Neural progenitor cell (in vitro differentiated cells): Measurements from ENCODE around the gene KRT35. TPM values are rescaled to one million over a fixed set of nuclear protein-coding genes. Genes with fewer than 3 reads are reported as not detected.
A peak's percentile ranks its signal among the peaks of the same experiment; 100 is the strongest.

Source experiments
- DNase-seq: peaks from one replicate; pipeline ENCODE4 v3.0.0-alpha.2; 2016; ENCODE audit warnings: low spot score
- H2AFZ ChIP-seq: fragments of 200-600 bp; sonication (generic); replicated peaks from 2 replicates; pipeline ENCODE4 v1.6.1; 2016; ENCODE audit warnings: antibody characterized with exemption
- H3F3A ChIP-seq: fragments of 200-600 bp; sonication (generic); 2 replicates; pipeline ENCODE4 v1.6.1; 2016; ENCODE audit warnings: antibody characterized with exemption, low read depth
- H3K27ac ChIP-seq: fragments of 200-600 bp; sonication (generic); 2 replicates; pipeline ENCODE4 v1.5.1; 2016; ENCODE audit warnings: mild to moderate bottlenecking
- H3K27me3 ChIP-seq: fragments of 200-600 bp; sonication (generic); 2 replicates; pipeline ENCODE4 v1.6.1; 2016; ENCODE audit warnings: mild to moderate bottlenecking, moderate library complexity
- H3K36me3 ChIP-seq: fragments of 200-600 bp; sonication (generic); 2 replicates; pipeline ENCODE4 v1.5.1; 2016
- H3K4me1 ChIP-seq: fragments of 200-600 bp; sonication (generic); 2 replicates; pipeline ENCODE4 v1.6.1; 2016; ENCODE audit warnings: mixed run types
- H3K4me2 ChIP-seq: fragments of 200-600 bp; sonication (generic); 2 replicates; pipeline ENCODE4 v1.6.1; 2016
- H3K4me3 ChIP-seq: fragments of 200-600 bp; sonication (generic); 2 replicates; pipeline ENCODE4 v1.5.1; 2016
- H3K79me2 ChIP-seq: fragments of 200-600 bp; sonication (generic); 2 replicates; pipeline ENCODE4 v1.6.1; 2016; ENCODE audit warnings: low read depth
- H3K9ac ChIP-seq: fragments of 200-600 bp; sonication (generic); 2 replicates; pipeline ENCODE4 v1.6.1; 2016
- H3K9me3 ChIP-seq: fragments of 200-600 bp; sonication (generic); 2 replicates; pipeline ENCODE4 v1.5.1; 2016; ENCODE audit warnings: low read depth
- H4K20me1 ChIP-seq: fragments of 200-600 bp; sonication (generic); 2 replicates; pipeline ENCODE4 v1.6.1; 2016; ENCODE audit warnings: low read depth
- H3K27ac Mint-ChIP-seq: 3 replicates; pipeline ENCODE4 v1.8.0; 2021; ENCODE audit warnings: mixed read lengths
- H3K27me3 Mint-ChIP-seq: 2 replicates; pipeline ENCODE4 v1.8.0; 2022; ENCODE audit warnings: low read depth, mild to moderate bottlenecking, inconsistent platforms, moderate library complexity, mixed read lengths; ENCODE audit not compliant: insufficient read depth
- H3K36me3 Mint-ChIP-seq: 3 replicates; pipeline ENCODE4 v1.8.0; 2021; ENCODE audit warnings: mixed read lengths
- H3K4me1 Mint-ChIP-seq: 3 replicates; pipeline ENCODE4 v1.8.0; 2021; ENCODE audit warnings: mixed read lengths
- H3K4me3 Mint-ChIP-seq: 3 replicates; pipeline ENCODE4 v1.8.0; 2021; ENCODE audit warnings: mild to moderate bottlenecking, moderate library complexity, mixed read lengths
- H3K9me3 Mint-ChIP-seq: 3 replicates; pipeline ENCODE4 v1.8.0; 2020; ENCODE audit warnings: mixed read lengths
- CTCF ChIP-seq: fragments of 200-600 bp; sonication (generic); IDR thresholded peaks from 2 replicates; pipeline ENCODE4 v1.5.1; 2017; ENCODE audit warnings: antibody characterized with exemption, mild to moderate bottlenecking
- EZH2 ChIP-seq: fragments of 200-600 bp; sonication (generic); IDR thresholded peaks from 2 replicates; pipeline ENCODE4 v1.6.1; 2017; ENCODE audit warnings: antibody characterized with exemption, mild to moderate bottlenecking, moderate library complexity
- EZH2phosphoT487 ChIP-seq: fragments of 200-600 bp; sonication (generic); IDR thresholded peaks from 2 replicates; pipeline ENCODE4 v1.6.1; 2017; ENCODE audit warnings: antibody characterized with exemption
- total RNA-seq: library from RNA; depleted of rRNA; stranded (reverse); fragments of >200 nt; gene quantifications from 2 replicates; pipeline ENCODE4 v1.2.3, GENCODE V29; 2015; ENCODE audit warnings: low replicate concordance

KRT35 gene
- total RNA-seq, 1 donor from 2014 or later = not detected

DNA sequence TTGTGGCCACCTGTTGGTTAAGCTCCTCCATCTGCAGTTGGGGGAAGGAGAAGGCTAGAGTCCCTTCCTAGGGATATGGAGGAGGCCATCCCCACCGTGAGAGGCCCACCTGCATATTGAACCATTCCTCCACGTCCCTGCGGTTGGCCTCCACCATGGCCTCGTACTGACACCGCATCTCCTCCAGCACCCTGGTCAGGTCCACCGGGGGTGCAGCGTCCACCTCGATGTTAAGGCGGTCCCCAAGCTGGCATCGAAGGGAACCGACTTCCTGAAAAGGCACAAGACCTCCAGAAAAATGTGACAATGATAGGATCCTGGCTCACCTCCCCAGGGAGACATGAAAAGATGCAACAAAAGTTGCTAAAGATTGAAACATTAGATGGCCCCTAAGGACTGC is 16.8 kb downstream of the KRT35 start:
- Mint-ChIP-seq H3K27me3 (no peaks in the 10 kb centered on the region), H3K27ac (peak overlapping the region; percentile 25), H3K4me3 (no peak overlapping the region), H3K9me3 (no peaks in the 10 kb centered on the region), H3K4me1 (no peaks in the 10 kb centered on the region), H3K36me3 (no peaks in the 10 kb centered on the region)
- no peaks in the 10 kb centered on the region for H3K27me3 ChIP-seq
- no peaks in the 10 kb centered on the region for H3K36me3 ChIP-seq
- TF ChIP-seq EZH2 (no peak), EZH2phosphoT487 (no peak), CTCF (no peak)
- no peak overlapping the region for H2AFZ ChIP-seq
- no peak overlapping the region for H3K9ac ChIP-seq
- no peaks in the 10 kb centered on the region for H3K4me1 ChIP-seq
- no peaks in the 10 kb centered on the region for H3K9me3 ChIP-seq
- no peaks in the 10 kb centered on the region for H3K79me2 ChIP-seq
- H3K4me2 ChIP-seq = no peak overlapping the region
- H3K4me3 ChIP-seq = no peak overlapping the region
- no peaks in the 10 kb centered on the region for H4K20me1 ChIP-seq
- H3K27ac ChIP-seq = no peak overlapping the region
- no peaks in the 10 kb centered on the region for H3F3A ChIP-seq
- no peak for DNase-seq

- no peaks in the 10 kb centered on the region for H3K9me3 Mint-ChIP-seq
These were observed 17.2 kb downstream of the KRT35 start for GRCh38 chr17:41463746-41464145.

GRCh38 chr17:41462705-41463104 is 18.2 kb downstream of the KRT35 start:
- H3K4me3 ChIP-seq = no peak overlapping the region
- H3K4me1 ChIP-seq = no peaks in the 10 kb centered on the region
- H3K4me3 Mint-ChIP-seq = no peak overlapping the region
- H3K9me3 Mint-ChIP-seq = no peaks in the 10 kb centered on the region
- no peak overlapping the region for H3K27ac Mint-ChIP-seq
- no peak for TF ChIP-seq EZH2
- no peak for TF ChIP-seq CTCF
- no peak for TF ChIP-seq EZH2phosphoT487
- no peaks in the 10 kb centered on the region for H3K79me2 ChIP-seq
- no peaks in the 10 kb centered on the region for H3K36me3 Mint-ChIP-seq
- H3K4me2 ChIP-seq = no peak overlapping the region
- H3K27me3 Mint-ChIP-seq = peaks cover 6% of the 10 kb centered on the region
- no peak for DNase-seq
- H3K27me3 ChIP-seq = no peaks in the 10 kb centered on the region
- H3K36me3 ChIP-seq = no peaks in the 10 kb centered on the region
- H3F3A ChIP-seq = no peaks in the 10 kb centered on the region
- no peaks in the 10 kb centered on the region for H3K4me1 Mint-ChIP-seq
- no peak overlapping the region for H3K9ac ChIP-seq
- no peaks in the 10 kb centered on the region for H4K20me1 ChIP-seq
- H3K27ac ChIP-seq = no peak overlapping the region
- H2AFZ ChIP-seq = no peak overlapping the region
- H3K9me3 ChIP-seq = no peaks in the 10 kb centered on the region

More at GRCh38 chr17:41463746-41464145, 17.2 kb downstream of the KRT35 start:
- H4K20me1 ChIP-seq = no peaks in the 10 kb centered on the region
- no peak overlapping the region for H2AFZ ChIP-seq
- H3K27me3 Mint-ChIP-seq = no peaks in the 10 kb centered on the region
- no peaks in the 10 kb centered on the region for H3F3A ChIP-seq
- no peaks in the 10 kb centered on the region for H3K36me3 Mint-ChIP-seq
- H3K27me3 ChIP-seq = no peaks in the 10 kb centered on the region
- H3K27ac ChIP-seq = no peak overlapping the region
- no peaks in the 10 kb centered on the region for H3K9me3 ChIP-seq
- no peaks in the 10 kb centered on the region for H3K36me3 ChIP-seq
- no peak overlapping the region for H3K27ac Mint-ChIP-seq
- H3K4me2 ChIP-seq = no peak overlapping the region
- no peak for TF ChIP-seq EZH2phosphoT487
- no peak for TF ChIP-seq EZH2
- no peak for TF ChIP-seq CTCF
- no peak for DNase-seq
- H3K4me1 ChIP-seq = no peaks in the 10 kb centered on the region
- H3K4me3 Mint-ChIP-seq = no peak overlapping the region
- H3K4me1 Mint-ChIP-seq = no peaks in the 10 kb centered on the region
- no peak overlapping the region for H3K9ac ChIP-seq
- H3K79me2 ChIP-seq = no peaks in the 10 kb centered on the region
- no peak overlapping the region for H3K4me3 ChIP-seq
